Activated CD8-positive, alpha-beta T cell treated with anti-CD3 and anti-CD28 coated beads for 36 hours (primary cell): ENCODE results near the gene SDCCAG8. TPM values are rescaled to one million over a fixed set of nuclear protein-coding genes. Genes with fewer than 3 reads are reported as not detected.

Experiments
- ATAC-seq: fragments of 200-7000 bp; cut with Tn5 transposase; one replicate; pipeline ENCODE4 v1.10.0; 2021; ENCODE audit warnings: mild to moderate bottlenecking, moderate library complexity
- CTCF ChIA-PET: fragments of 350-600 bp; sonication (Branson Sonifier 250); formaldehyde crosslinking; loops from one replicate; lab custom pipeline; 2021; ENCODE audit warnings: antibody characterized with exemption; lab: Charles Lee
- POLR2A ChIA-PET: fragments of 350-600 bp; sonication (Branson Sonifier 250); formaldehyde crosslinking; loops from one replicate; lab custom pipeline; 2021; ENCODE audit warnings: antibody characterized with exemption; lab: Charles Lee
- DNase-seq: peaks from one replicate; pipeline ENCODE4 v3.0.0-alpha.2; 2020
- H3K27ac Mint-ChIP-seq: one replicate; pipeline ENCODE4 v1.8.0; 2021; ENCODE audit warnings: mild to moderate bottlenecking, mixed read lengths
- H3K27me3 Mint-ChIP-seq: one replicate; pipeline ENCODE4 v1.8.0; 2021; ENCODE audit warnings: mixed read lengths
- H3K36me3 Mint-ChIP-seq: one replicate; pipeline ENCODE4 v1.8.0; 2021; ENCODE audit warnings: low read depth, mixed read lengths
- H3K4me1 Mint-ChIP-seq: one replicate; pipeline ENCODE4 v1.8.0; 2021; ENCODE audit warnings: low read depth, mixed read lengths
- H3K4me3 Mint-ChIP-seq: one replicate; pipeline ENCODE4 v1.8.0; 2021; ENCODE audit warnings: mild to moderate bottlenecking, moderate library complexity, mixed read lengths
- H3K9me3 Mint-ChIP-seq: one replicate; pipeline ENCODE4 v1.8.0; 2021; ENCODE audit warnings: mixed read lengths
- CTCF ChIP-seq: fragments of 200-600 bp; IDR thresholded peaks from one replicate; pipeline ENCODE4 v1.8.0; 2022; ENCODE audit warnings: antibody characterized with exemption, mild to moderate bottlenecking
- intact Hi-C: fragments of 100-400 bp; cut with micrococcal nuclease; formaldehyde crosslinking; loops from one replicate; pipeline ENCODE4 v1.10.0; 2022
- total RNA-seq, 2 experiments: library from RNA; stranded (reverse); gene quantifications; one replicate each; pipeline ENCODE4 v1.2.3, GENCODE V29; 2021

SDCCAG8 gene
- total RNA-seq, 2 experiments from 2014 or later: 22.4 to 22.6 TPM

DNA sequence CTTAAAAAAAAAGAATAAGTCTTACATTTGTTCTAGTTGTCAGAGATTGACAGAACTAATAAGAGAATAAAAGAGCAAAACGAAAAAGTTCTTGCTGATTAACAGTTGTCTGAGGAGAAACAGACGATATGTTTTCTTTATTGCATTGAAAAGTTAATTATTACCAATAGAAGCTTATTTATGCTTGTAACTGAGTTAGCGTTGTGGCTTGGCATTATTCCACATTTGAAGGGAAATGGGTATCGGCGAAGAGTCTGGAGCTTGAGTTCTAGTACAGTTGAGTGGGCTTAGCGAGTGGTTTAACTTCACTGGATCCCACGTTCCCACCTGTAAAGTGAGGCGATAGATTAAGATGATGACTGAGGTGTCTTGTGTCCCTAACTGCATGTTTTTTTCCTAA, 109.0 kb downstream of the SDCCAG8 start:
- no peak for TF ChIP-seq CTCF
- H3K9me3 Mint-ChIP-seq: no peaks in the 10 kb centered on the region
- intact Hi-C loops: no loop called here
- H3K4me3 Mint-ChIP-seq: no peak overlapping the region
- no peak overlapping the region for H3K27ac Mint-ChIP-seq
- ATAC-seq (no peak), DNase-seq (no peak)
- H3K36me3 Mint-ChIP-seq: peaks cover 15% of the 10 kb centered on the region
- CTCF ChIA-PET: no interaction called here
- no peaks in the 10 kb centered on the region for H3K4me1 Mint-ChIP-seq
- no peaks in the 10 kb centered on the region for H3K27me3 Mint-ChIP-seq
- POLR2A ChIA-PET: no interaction called here

- no peaks in the 10 kb centered on the region for H3K9me3 Mint-ChIP-seq
- peaks cover 17% of the 10 kb centered on the region for H3K36me3 Mint-ChIP-seq
- intact Hi-C loops: no loop called here
- TF ChIP-seq CTCF: no peak
- DNase-seq (no peak), ATAC-seq (no peak)
- ChIA-PET POLR2A (no interaction called here), CTCF (interaction anchor here (1.2 kb wide), 1 partner anchor 24 kb away, joined by 3 read pairs; no protein-coding TSS in a partner anchor)
- H3K4me3 Mint-ChIP-seq: no peak overlapping the region
- no peaks in the 10 kb centered on the region for H3K4me1 Mint-ChIP-seq
- no peak overlapping the region for H3K27ac Mint-ChIP-seq
- no peaks in the 10 kb centered on the region for H3K27me3 Mint-ChIP-seq
Measured at GRCh38 chr1:243367314-243367713, 111.5 kb downstream of the SDCCAG8 start.

- no peak for ATAC-seq
- no peak overlapping the region for H3K4me3 Mint-ChIP-seq
- H3K27ac Mint-ChIP-seq: no peak overlapping the region
- no peaks in the 10 kb centered on the region for H3K27me3 Mint-ChIP-seq
- peaks cover 11% of the 10 kb centered on the region for H3K9me3 Mint-ChIP-seq
- H3K36me3 Mint-ChIP-seq: peaks cover 26% of the 10 kb centered on the region
- DNase-seq: no peak
- ChIA-PET POLR2A (no interaction called here), CTCF (no interaction called here)
- TF ChIP-seq CTCF: no peak
- intact Hi-C loops: no loop called here
- H3K4me1 Mint-ChIP-seq: no peaks in the 10 kb centered on the region
Measured at GRCh38 chr1:243374412-243374811, 118.6 kb downstream of the SDCCAG8 start.

DNA sequence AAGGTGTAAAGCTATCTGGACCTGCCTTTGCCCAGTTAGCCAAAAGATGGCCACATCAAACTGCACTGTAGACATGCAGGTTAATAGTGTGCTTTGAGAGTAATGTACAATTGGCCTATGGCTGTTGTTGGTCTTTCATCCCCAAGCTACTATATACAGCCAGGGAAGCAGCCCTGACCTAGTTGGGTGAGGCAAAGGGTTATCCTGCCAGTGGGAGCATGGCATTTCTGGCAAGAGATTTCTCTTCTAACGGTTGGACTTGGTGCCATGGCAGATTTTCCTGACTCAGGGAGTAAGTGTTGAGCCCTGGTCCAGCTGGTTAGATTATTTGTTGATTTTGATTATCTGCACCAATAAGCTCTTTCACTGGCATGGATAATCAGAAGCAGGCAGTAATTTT, 119.8 kb downstream of the SDCCAG8 start:
- ChIA-PET POLR2A (no interaction called here), CTCF (no interaction called here)
- Mint-ChIP-seq H3K4me1 (no peaks in the 10 kb centered on the region), H3K36me3 (peaks cover 20% of the 10 kb centered on the region), H3K27ac (no peak overlapping the region), H3K9me3 (peaks cover 11% of the 10 kb centered on the region), H3K4me3 (no peak overlapping the region), H3K27me3 (no peaks in the 10 kb centered on the region)
- intact Hi-C loops: no loop called here
- DNase-seq: no peak
- no peak for TF ChIP-seq CTCF
- ATAC-seq: no peak

- ChIA-PET POLR2A (interaction anchor here (0.6 kb wide), 1 partner anchor 273 kb away, joined by 3 read pairs; no protein-coding TSS in a partner anchor), CTCF (no interaction called here)
- no peak for TF ChIP-seq CTCF
- ATAC-seq: no peak
- Mint-ChIP-seq H3K36me3 (peaks cover 22% of the 10 kb centered on the region), H3K27me3 (no peaks in the 10 kb centered on the region), H3K27ac (no peak overlapping the region), H3K4me1 (no peaks in the 10 kb centered on the region), H3K9me3 (peaks cover 6% of the 10 kb centered on the region), H3K4me3 (no peak overlapping the region)
- intact Hi-C loops: no loop called here
- no peak for DNase-seq
Measured at GRCh38 chr1:243378669-243379068, 122.8 kb downstream of the SDCCAG8 start.
